ENCODE measurements around the gene FAR1. TPM values are rescaled to one million over a fixed set of nuclear protein-coding genes. Genes with fewer than 3 reads are reported as not detected.

The FAR1 gene
- total RNA-seq, 1 donor from 2014 or later: 139 TPM

- no peaks in the 10 kb centered on the region for H3K9me3 ChIP-seq (ENCODE audit: low read depth)
- no peaks in the 10 kb centered on the region for H4K20me1 ChIP-seq (ENCODE audit: low read depth)
- no peak overlapping the region for H2AFZ ChIP-seq (replicated peaks)
- Mint-ChIP-seq H3K9me3 (no peaks in the 10 kb centered on the region), H3K4me1 (no peaks in the 10 kb centered on the region), H3K4me3 (no peak overlapping the region), H3K27ac (no peak overlapping the region), H3K27me3 (ENCODE audit: insufficient read depth, low read depth) (no peaks in the 10 kb centered on the region), H3K36me3 (peaks cover 24% of the 10 kb centered on the region)
- H3K9ac ChIP-seq: no peak overlapping the region
- H3K27me3 ChIP-seq: no peaks in the 10 kb centered on the region
- no peaks in the 10 kb centered on the region for H3F3A ChIP-seq (ENCODE audit: low read depth)
- no peak overlapping the region for H3K27ac ChIP-seq
- DNase-seq (ENCODE audit: low spot score): no peak
- H3K79me2 ChIP-seq (ENCODE audit: low read depth): no peaks in the 10 kb centered on the region
- H3K36me3 ChIP-seq: peaks cover 16% of the 10 kb centered on the region
- H3K4me1 ChIP-seq: no peaks in the 10 kb centered on the region
- H3K4me3 ChIP-seq: no peak overlapping the region
- H3K4me2 ChIP-seq: no peak overlapping the region
- TF ChIP-seq EZH2 (IDR thresholded peaks at IDR 0.05) (no peak), EZH2phosphoT487 (IDR thresholded peaks at IDR 0.05) (no peak)
- TF ChIP-seq, protein P1, sequence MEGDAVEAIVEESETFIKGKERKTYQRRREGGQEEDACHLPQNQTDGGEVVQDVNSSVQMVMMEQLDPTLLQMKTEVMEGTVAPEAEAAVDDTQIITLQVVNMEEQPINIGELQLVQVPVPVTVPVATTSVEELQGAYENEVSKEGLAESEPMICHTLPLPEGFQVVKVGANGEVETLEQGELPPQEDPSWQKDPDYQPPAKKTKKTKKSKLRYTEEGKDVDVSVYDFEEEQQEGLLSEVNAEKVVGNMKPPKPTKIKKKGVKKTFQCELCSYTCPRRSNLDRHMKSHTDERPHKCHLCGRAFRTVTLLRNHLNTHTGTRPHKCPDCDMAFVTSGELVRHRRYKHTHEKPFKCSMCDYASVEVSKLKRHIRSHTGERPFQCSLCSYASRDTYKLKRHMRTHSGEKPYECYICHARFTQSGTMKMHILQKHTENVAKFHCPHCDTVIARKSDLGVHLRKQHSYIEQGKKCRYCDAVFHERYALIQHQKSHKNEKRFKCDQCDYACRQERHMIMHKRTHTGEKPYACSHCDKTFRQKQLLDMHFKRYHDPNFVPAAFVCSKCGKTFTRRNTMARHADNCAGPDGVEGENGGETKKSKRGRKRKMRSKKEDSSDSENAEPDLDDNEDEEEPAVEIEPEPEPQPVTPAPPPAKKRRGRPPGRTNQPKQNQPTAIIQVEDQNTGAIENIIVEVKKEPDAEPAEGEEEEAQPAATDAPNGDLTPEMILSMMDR (IDR thresholded peaks at IDR 0.05): no peak
Observed at GRCh38 chr11:13720940-13721339, 52.5 kb downstream of the FAR1 start.

GRCh38 chr11:13721760-13722159 lies 53.3 kb downstream of the FAR1 start:
- Histone ChIP-seq H3K27ac (no peak overlapping the region), H3K4me3 (no peak overlapping the region), H3K9ac (no peak overlapping the region), H4K20me1 (ENCODE audit: low read depth) (no peaks in the 10 kb centered on the region), H3F3A (ENCODE audit: low read depth) (no peaks in the 10 kb centered on the region), H3K36me3 (peaks cover 16% of the 10 kb centered on the region), H3K4me1 (no peaks in the 10 kb centered on the region), H3K27me3 (no peaks in the 10 kb centered on the region), H3K9me3 (ENCODE audit: low read depth) (no peaks in the 10 kb centered on the region), H3K4me2 (no peak overlapping the region), H3K79me2 (ENCODE audit: low read depth) (no peaks in the 10 kb centered on the region), H2AFZ (replicated peaks) (no peak overlapping the region)
- peaks cover 21% of the 10 kb centered on the region for H3K36me3 Mint-ChIP-seq
- H3K9me3 Mint-ChIP-seq: no peaks in the 10 kb centered on the region
- no peaks in the 10 kb centered on the region for H3K27me3 Mint-ChIP-seq (ENCODE audit: insufficient read depth, low read depth)
- no peak overlapping the region for H3K27ac Mint-ChIP-seq
- H3K4me1 Mint-ChIP-seq: no peaks in the 10 kb centered on the region
- DNase-seq (ENCODE audit: low spot score): no peak
- no peak for TF ChIP-seq EZH2phosphoT487 (IDR thresholded peaks at IDR 0.05)
- no peak for TF ChIP-seq EZH2 (IDR thresholded peaks at IDR 0.05)
- TF ChIP-seq, protein P1 (IDR thresholded peaks at IDR 0.05): no peak
- H3K4me3 Mint-ChIP-seq: no peak overlapping the region

GRCh38 chr11:13726456-13726855 lies 58.0 kb downstream of the FAR1 start:
- Histone ChIP-seq H4K20me1 (ENCODE audit: low read depth) (no peaks in the 10 kb centered on the region), H3K9ac (no peak overlapping the region), H3K79me2 (ENCODE audit: low read depth) (no peaks in the 10 kb centered on the region), H3K9me3 (ENCODE audit: low read depth) (no peaks in the 10 kb centered on the region), H3K27me3 (no peaks in the 10 kb centered on the region), H3K27ac (no peak overlapping the region), H3K4me1 (peaks cover 5% of the 10 kb centered on the region), H2AFZ (replicated peaks) (no peak overlapping the region), H3F3A (ENCODE audit: low read depth) (no peaks in the 10 kb centered on the region), H3K4me2 (no peak overlapping the region), H3K4me3 (no peak overlapping the region), H3K36me3 (peaks cover 30% of the 10 kb centered on the region)
- H3K27ac Mint-ChIP-seq: no peak overlapping the region
- H3K4me3 Mint-ChIP-seq: no peak overlapping the region
- TF ChIP-seq, protein P1 (IDR thresholded peaks at IDR 0.05): no peak
- TF ChIP-seq EZH2 (IDR thresholded peaks at IDR 0.05) (no peak), EZH2phosphoT487 (IDR thresholded peaks at IDR 0.05) (no peak)
- no peaks in the 10 kb centered on the region for H3K4me1 Mint-ChIP-seq
- H3K27me3 Mint-ChIP-seq (ENCODE audit: insufficient read depth, low read depth): no peaks in the 10 kb centered on the region
- DNase-seq (ENCODE audit: low spot score): no peak
- H3K36me3 Mint-ChIP-seq: peaks cover 20% of the 10 kb centered on the region
- no peaks in the 10 kb centered on the region for H3K9me3 Mint-ChIP-seq
